A673 (cell line): ENCODE data around the gene TIMP1. TPM values are rescaled to one million over a fixed set of nuclear protein-coding genes. Genes with fewer than 3 reads are reported as not detected.
A peak's percentile ranks its signal among the peaks of the same experiment; 100 is the strongest.

Source experiments
- BruUV-seq: library from RNA; stranded (reverse); fragments of 400-500 nt; replicated peaks from 2 replicates; lab custom pipeline; 2021; lab: Mats Ljungman, UMichigan
- CTCF ChIA-PET: fragments of 300-600 bp; sonication (Branson Sonifier 250); formaldehyde crosslinking; loops from one replicate; lab custom pipeline; 2022; ENCODE audit warnings: antibody characterized with exemption; lab: Charles Lee
- POLR2A ChIA-PET: fragments of 300-600 bp; sonication (Branson Sonifier 250); formaldehyde crosslinking; loops from one replicate; lab custom pipeline; 2022; ENCODE audit warnings: antibody characterized with exemption; ENCODE audit not compliant: low non-redundant PET; lab: Charles Lee
- DNase-seq: peaks from one replicate; pipeline ENCODE4 v3.0.0-alpha.2; 2015; ENCODE audit warnings: low spot score
- H3K27ac ChIP-seq: fragments of 200-600 bp; sonication (generic); 2 replicates; pipeline ENCODE4 v1.5.1; 2016; ENCODE audit warnings: mixed run types, low read depth, mild to moderate bottlenecking, mixed read lengths, antibody characterized with exemption, low read length; ENCODE audit not compliant: poor library complexity, severe bottlenecking
- H3K27me3 ChIP-seq: fragments of 200-600 bp; sonication (generic); replicated peaks from 2 replicates; pipeline ENCODE4 v1.6.1; 2017; ENCODE audit warnings: mixed run types, low read depth, mild to moderate bottlenecking, mixed read lengths, antibody characterized with exemption, low read length; ENCODE audit not compliant: insufficient read depth, poor library complexity
- H3K36me3 ChIP-seq: fragments of 200-600 bp; sonication (generic); 2 replicates; pipeline ENCODE4 v1.6.1; 2016; ENCODE audit warnings: mixed run types, mild to moderate bottlenecking, mixed read lengths, antibody characterized with exemption, low read length; ENCODE audit not compliant: insufficient read depth, poor library complexity, severe bottlenecking
- H3K4me1 ChIP-seq: fragments of 200-600 bp; sonication (generic); 2 replicates; pipeline ENCODE4 v1.6.1; 2017; ENCODE audit warnings: mixed run types, mild to moderate bottlenecking, mixed read lengths, antibody characterized with exemption, low read length; ENCODE audit not compliant: insufficient read depth, poor library complexity, severe bottlenecking
- H3K4me3 ChIP-seq: fragments of 200-600 bp; sonication (generic); 2 replicates; pipeline ENCODE4 v1.5.1; 2016; ENCODE audit warnings: low read depth, mixed run types, mild to moderate bottlenecking, mixed read lengths, low read length; ENCODE audit not compliant: poor library complexity, severe bottlenecking
- H3K9me3 ChIP-seq: fragments of 200-600 bp; sonication (generic); 2 replicates; pipeline ENCODE4 v1.6.1; 2016; ENCODE audit warnings: mixed run types, low read depth, mild to moderate bottlenecking, mixed read lengths, antibody characterized with exemption, low read length; ENCODE audit not compliant: poor library complexity, severe bottlenecking
- CTCF ChIP-seq: fragments of 300-800, 200-600 bp; sonication (generic); conservative IDR thresholded peaks from 2 replicates; pipeline ENCODE4 v1.5.1; 2017; ENCODE audit warnings: low read depth, mild to moderate bottlenecking, antibody characterized with exemption, low read length, moderate library complexity, mixed read lengths
- EZH2 ChIP-seq: fragments of 200-600 bp; sonication (generic); IDR thresholded peaks from 2 replicates; pipeline ENCODE4 v1.6.1; 2017; ENCODE audit warnings: borderline replicate concordance, low read depth, mild to moderate bottlenecking, mixed read lengths, antibody characterized with exemption, low read length; ENCODE audit not compliant: poor library complexity, severe bottlenecking
- intact Hi-C: fragments of 100-400 bp; cut with micrococcal nuclease; formaldehyde crosslinking; loops from one replicate; pipeline ENCODE4 v1.10.0; 2022; ENCODE audit not compliant: unreplicated experiment
- total RNA-seq: library from RNA; stranded (reverse); gene quantifications from 2 replicates; pipeline ENCODE4 v1.2.3, GENCODE V29; 2021

Gene TIMP1
- total RNA-seq, 1 experiment from 2014 or later: 471 TPM

GRCh38 chrX:47543496-47543895 is 38.7 kb upstream of the TIMP1 start:
- intact Hi-C loops: no loop called here
- TF ChIP-seq CTCF: no peak
- no peak for TF ChIP-seq EZH2
- Histone ChIP-seq H3K9me3 (no peaks in the 10 kb centered on the region), H3K36me3 (no peaks in the 10 kb centered on the region), H3K4me1 (peaks cover 12% of the 10 kb centered on the region), H3K27me3 (no peaks in the 10 kb centered on the region), H3K4me3 (no peak overlapping the region), H3K27ac (no peak overlapping the region)
- ChIA-PET CTCF (no interaction called here), POLR2A (no interaction called here)
- no TSS peak for BruUV-seq
- DNase-seq: no peak

GRCh38 chrX:47556045-47556623 is 26.1 kb upstream of the TIMP1 start:
- intact Hi-C loops: no loop called here
- CTCF ChIA-PET: interaction anchor here (1.1 kb wide), 1 partner anchor 9 kb away, joined by 4 read pairs; no protein-coding TSS in a partner anchor
- Histone ChIP-seq H3K4me3 (peak overlapping the region; percentile 45), H3K36me3 (no peaks in the 10 kb centered on the region), H3K9me3 (no peaks in the 10 kb centered on the region), H3K27me3 (no peaks in the 10 kb centered on the region), H3K27ac (peak overlapping the region; percentile 75), H3K4me1 (no peaks in the 10 kb centered on the region)
- TF ChIP-seq CTCF: no peak
- no peak for TF ChIP-seq EZH2
- peak; percentile 94 for DNase-seq
- POLR2A ChIA-PET: interaction anchor here (0.8 kb wide), 1 partner anchor 15 kb away, joined by 3 read pairs; no protein-coding TSS in a partner anchor
- TSS peak; percentile 56 for BruUV-seq

GRCh38 chrX:47558436-47558835 is 23.8 kb upstream of the TIMP1 start:
- ChIA-PET CTCF (no interaction called here), POLR2A (interaction anchor here (0.6 kb wide), 1 partner anchor 33 kb away, joined by 8 read pairs; no protein-coding TSS in a partner anchor)
- no peak for DNase-seq
- Histone ChIP-seq H3K4me1 (no peaks in the 10 kb centered on the region), H3K36me3 (peaks cover 8% of the 10 kb centered on the region), H3K4me3 (no peak overlapping the region), H3K27ac (no peak overlapping the region), H3K9me3 (no peaks in the 10 kb centered on the region), H3K27me3 (no peaks in the 10 kb centered on the region)
- TF ChIP-seq EZH2 (no peak), CTCF (no peak)
- BruUV-seq: no TSS peak
- intact Hi-C loops: no loop called here
